ENCODE measurements around the gene CD248.

CD248 gene

DNA sequence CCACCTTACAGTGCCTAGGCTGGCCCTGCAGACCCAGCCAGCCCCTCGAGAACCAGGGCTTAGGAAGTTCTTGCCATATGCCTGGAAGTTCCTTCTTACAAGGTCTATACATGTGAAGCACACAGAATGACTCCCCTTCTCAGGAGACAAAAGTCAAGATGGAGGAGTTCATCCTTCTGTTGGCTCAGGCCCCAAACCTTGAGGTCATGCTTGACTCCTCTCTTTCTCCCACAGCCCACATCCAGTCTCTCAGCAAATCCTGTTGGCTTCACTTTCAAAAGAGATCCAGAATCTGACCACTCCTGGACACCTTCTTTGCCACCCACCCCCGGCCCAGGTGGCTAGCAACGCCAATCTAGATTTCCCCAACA is 1.7 kb upstream of the CD248 start:
- H3K9me2 ChIP-seq (replicated peaks; ENCODE audit: insufficient read depth, low read length) = no peaks in the 10 kb centered on the region
- no peaks in the 10 kb centered on the region for H4K20me1 ChIP-seq (ENCODE audit: low read depth, low read length)
- no peak overlapping the region for H2AFZ ChIP-seq (ENCODE audit: low read depth, low read length, severe bottlenecking)
- TF ChIP-seq, protein P1, sequence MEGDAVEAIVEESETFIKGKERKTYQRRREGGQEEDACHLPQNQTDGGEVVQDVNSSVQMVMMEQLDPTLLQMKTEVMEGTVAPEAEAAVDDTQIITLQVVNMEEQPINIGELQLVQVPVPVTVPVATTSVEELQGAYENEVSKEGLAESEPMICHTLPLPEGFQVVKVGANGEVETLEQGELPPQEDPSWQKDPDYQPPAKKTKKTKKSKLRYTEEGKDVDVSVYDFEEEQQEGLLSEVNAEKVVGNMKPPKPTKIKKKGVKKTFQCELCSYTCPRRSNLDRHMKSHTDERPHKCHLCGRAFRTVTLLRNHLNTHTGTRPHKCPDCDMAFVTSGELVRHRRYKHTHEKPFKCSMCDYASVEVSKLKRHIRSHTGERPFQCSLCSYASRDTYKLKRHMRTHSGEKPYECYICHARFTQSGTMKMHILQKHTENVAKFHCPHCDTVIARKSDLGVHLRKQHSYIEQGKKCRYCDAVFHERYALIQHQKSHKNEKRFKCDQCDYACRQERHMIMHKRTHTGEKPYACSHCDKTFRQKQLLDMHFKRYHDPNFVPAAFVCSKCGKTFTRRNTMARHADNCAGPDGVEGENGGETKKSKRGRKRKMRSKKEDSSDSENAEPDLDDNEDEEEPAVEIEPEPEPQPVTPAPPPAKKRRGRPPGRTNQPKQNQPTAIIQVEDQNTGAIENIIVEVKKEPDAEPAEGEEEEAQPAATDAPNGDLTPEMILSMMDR (IDR thresholded peaks at IDR 0.05; ENCODE audit: insufficient read depth, low read length, poor library complexity, severe bottlenecking) = no peak
- H3K4me2 ChIP-seq (ENCODE audit: low read depth, low read length, poor library complexity, severe bottlenecking) = no peak overlapping the region
- H3K27me3 ChIP-seq (ENCODE audit: low read length) = no peaks in the 10 kb centered on the region
- no peaks in the 10 kb centered on the region for H3K79me2 ChIP-seq (ENCODE audit: insufficient read depth, low read length)
- H3K4me3 ChIP-seq (ENCODE audit: insufficient read depth, low read length, poor library complexity, severe bottlenecking) = no peak overlapping the region
- H3F3A ChIP-seq (ENCODE audit: insufficient read depth) = no peaks in the 10 kb centered on the region
- H3K27ac ChIP-seq (ENCODE audit: low read depth, low read length) = no peak overlapping the region
- H3K9me3 ChIP-seq (ENCODE audit: insufficient read depth, low read length) = no peaks in the 10 kb centered on the region
- no peak overlapping the region for H3K9ac ChIP-seq (ENCODE audit: low read length)
- no peaks in the 10 kb centered on the region for H3K36me3 ChIP-seq (ENCODE audit: low read length)

DNA sequence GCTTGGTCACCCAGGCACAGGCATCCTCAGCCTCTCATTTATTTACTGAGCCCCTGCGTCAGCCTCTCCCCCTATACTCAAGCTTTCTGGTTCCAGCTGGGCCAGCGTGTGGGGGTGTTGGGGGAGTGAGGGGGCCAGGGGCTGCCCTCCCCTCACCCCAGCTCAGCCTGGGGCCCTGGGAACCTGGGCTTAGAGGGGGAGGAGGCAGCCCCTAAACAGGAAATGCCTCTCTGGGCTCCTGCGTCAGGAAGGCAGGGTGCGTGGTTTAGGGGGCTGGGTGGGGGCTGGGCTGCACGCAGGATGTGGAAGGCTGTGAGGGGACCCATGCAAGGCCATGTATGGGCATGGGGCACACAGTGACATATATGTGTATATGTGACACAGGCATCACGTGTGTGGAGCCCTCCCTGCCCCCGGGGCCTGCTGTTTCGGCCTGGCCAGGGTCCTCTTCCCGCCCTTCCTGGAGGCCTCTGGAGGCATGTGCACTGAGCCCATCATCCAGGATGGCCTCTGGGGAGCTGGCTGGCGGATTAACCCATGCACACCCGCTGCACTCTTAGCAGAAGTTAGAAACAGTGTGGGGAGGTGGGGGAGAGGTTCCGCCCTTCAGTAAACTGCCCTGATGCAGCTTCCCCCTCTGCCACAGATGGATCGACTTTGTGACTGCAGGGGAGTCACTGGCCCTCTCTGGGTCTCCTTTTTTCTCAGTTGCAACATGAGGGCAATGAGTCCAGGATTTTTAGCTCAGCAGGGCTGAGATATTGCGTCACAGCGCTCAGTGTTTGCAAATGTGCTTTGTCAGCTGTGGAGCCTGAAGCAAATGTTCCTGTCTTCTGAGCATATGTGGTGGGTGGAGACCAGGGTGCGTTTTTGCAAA is 1.1 kb upstream of the CD248 start:
- Histone ChIP-seq H3K36me3 (ENCODE audit: low read length) (no peaks in the 10 kb centered on the region), H3K9ac (ENCODE audit: low read length) (no peak overlapping the region), H3K27ac (ENCODE audit: low read depth, low read length) (no peak overlapping the region), H4K20me1 (ENCODE audit: low read depth, low read length) (no peaks in the 10 kb centered on the region), H3F3A (ENCODE audit: insufficient read depth) (no peaks in the 10 kb centered on the region), H2AFZ (ENCODE audit: low read depth, low read length, severe bottlenecking) (no peak overlapping the region), H3K4me3 (ENCODE audit: insufficient read depth, low read length, poor library complexity, severe bottlenecking) (no peak overlapping the region), H3K4me2 (ENCODE audit: low read depth, low read length, poor library complexity, severe bottlenecking) (no peak overlapping the region), H3K79me2 (ENCODE audit: insufficient read depth, low read length) (no peaks in the 10 kb centered on the region), H3K9me2 (replicated peaks; ENCODE audit: insufficient read depth, low read length) (no peaks in the 10 kb centered on the region), H3K27me3 (ENCODE audit: low read length) (no peaks in the 10 kb centered on the region), H3K9me3 (ENCODE audit: insufficient read depth, low read length) (no peaks in the 10 kb centered on the region)
- no peak for TF ChIP-seq EZH2phosphoT487 (conservative IDR thresholded peaks at IDR 0.05; ENCODE audit: low read length)
- TF ChIP-seq, protein P1 (IDR thresholded peaks at IDR 0.05; ENCODE audit: insufficient read depth, low read length, poor library complexity, severe bottlenecking) = no peak

DNA sequence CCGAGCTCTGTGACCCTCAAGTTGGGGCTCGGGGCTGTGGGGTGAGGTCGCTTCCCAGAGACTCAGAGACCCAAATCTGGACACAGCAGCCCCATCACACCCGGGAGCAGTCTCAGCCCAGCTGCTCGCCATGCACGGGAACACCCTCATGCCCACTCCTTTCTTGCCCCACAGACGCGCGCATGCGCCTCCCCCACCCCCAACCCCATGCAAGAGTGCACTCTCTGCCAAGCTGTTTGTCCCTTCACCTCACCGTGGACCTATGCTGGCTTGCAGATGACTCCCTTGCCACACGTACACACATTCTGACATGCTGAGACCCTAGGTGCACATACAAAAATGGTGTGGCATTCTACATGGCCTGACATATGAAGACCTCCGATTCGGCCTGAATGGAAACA is 478 bp upstream of the CD248 start:
- Histone ChIP-seq H3K36me3 (ENCODE audit: low read length) (no peaks in the 10 kb centered on the region), H2AFZ (ENCODE audit: low read depth, low read length, severe bottlenecking) (no peak overlapping the region), H3K9me2 (replicated peaks; ENCODE audit: insufficient read depth, low read length) (no peaks in the 10 kb centered on the region), H3K27me3 (ENCODE audit: low read length) (no peaks in the 10 kb centered on the region), H3K9ac (ENCODE audit: low read length) (no peak overlapping the region), H3K27ac (ENCODE audit: low read depth, low read length) (no peak overlapping the region), H3K79me2 (ENCODE audit: insufficient read depth, low read length) (no peaks in the 10 kb centered on the region), H3F3A (ENCODE audit: insufficient read depth) (no peaks in the 10 kb centered on the region), H3K4me3 (ENCODE audit: insufficient read depth, low read length, poor library complexity, severe bottlenecking) (no peak overlapping the region), H4K20me1 (ENCODE audit: low read depth, low read length) (no peaks in the 10 kb centered on the region), H3K9me3 (ENCODE audit: insufficient read depth, low read length) (no peaks in the 10 kb centered on the region), H3K4me2 (ENCODE audit: low read depth, low read length, poor library complexity, severe bottlenecking) (no peak overlapping the region)
- TF ChIP-seq, protein P1 (IDR thresholded peaks at IDR 0.05; ENCODE audit: insufficient read depth, low read length, poor library complexity, severe bottlenecking) = no peak
- no peak for TF ChIP-seq EZH2phosphoT487 (conservative IDR thresholded peaks at IDR 0.05; ENCODE audit: low read length)
